ENCODE data around the gene R3HDM4. TPM values are rescaled to one million over a fixed set of nuclear protein-coding genes. Genes with fewer than 3 reads are reported as not detected.

The R3HDM4 gene
- total RNA-seq, 1 experiment from 2014 or later = 55.8 TPM

GRCh38 chr19:934865-935479, 22.0 kb upstream of the R3HDM4 start:
- BruUV-seq (replicated peaks) = no TSS peak
- Histone ChIP-seq H3K27me3 (ENCODE audit: insufficient read depth, low read depth) (no peaks in the 10 kb centered on the region), H3K27ac (no peak overlapping the region), H3K36me3 (ENCODE audit: low read depth) (no peaks in the 10 kb centered on the region), H3K79me2 (ENCODE audit: low read depth) (no peaks in the 10 kb centered on the region), H3K9me3 (ENCODE audit: insufficient read depth, low read depth) (no peaks in the 10 kb centered on the region), H3F3A (ENCODE audit: insufficient read depth, low read depth) (peaks cover 8% of the 10 kb centered on the region; the same call in 1 of the 2 replicates), H3K4me1 (replicated peaks; ENCODE audit: insufficient read depth) (peaks cover 7% of the 10 kb centered on the region), H3K4me3 (no peak overlapping the region), H4K20me1 (ENCODE audit: insufficient read depth) (peaks cover 9% of the 10 kb centered on the region), H2AFZ (no peak overlapping the region), H3K9me2 (ENCODE audit: insufficient read depth) (no peaks in the 10 kb centered on the region), H3K4me2 (no peak overlapping the region)
- intact Hi-C loops (cut with micrococcal nuclease; ENCODE audit: unreplicated experiment) = no loop called here
- TF ChIP-seq EZH2 (IDR thresholded peaks at IDR 0.05; ENCODE audit: low read depth) (no peak), CTCF (conservative IDR thresholded peaks at IDR 0.05) (no peak)
- CTCF ChIA-PET = no interaction called here
- POLR2A ChIA-PET (ENCODE audit: unreplicated experiment) = interaction anchor here (0.5 kb wide), 1 partner anchor 22 kb away, joined by 6 read pairs; no protein-coding TSS in a partner anchor
- peak in 1 of 2 experiments; percentile 95 for DNase-seq

- no peaks in the 10 kb centered on the region for H3K9me2 ChIP-seq (ENCODE audit: insufficient read depth)
- TF ChIP-seq CTCF (conservative IDR thresholded peaks at IDR 0.05) (no peak), EZH2 (IDR thresholded peaks at IDR 0.05; ENCODE audit: low read depth) (no peak)
- H3K79me2 ChIP-seq (ENCODE audit: low read depth) = no peaks in the 10 kb centered on the region
- peaks cover 1% of the 10 kb centered on the region; the same call in 1 of the 2 replicates for H3F3A ChIP-seq (ENCODE audit: insufficient read depth, low read depth)
- no peaks in the 10 kb centered on the region for H3K9me3 ChIP-seq (ENCODE audit: insufficient read depth, low read depth)
- H3K4me3 ChIP-seq = no peak overlapping the region
- H2AFZ ChIP-seq = no peak overlapping the region
- POLR2A ChIA-PET (ENCODE audit: unreplicated experiment) = interaction anchor here (0.5 kb wide), 1 partner anchor 22 kb away, joined by 6 read pairs; no protein-coding TSS in a partner anchor
- H3K4me1 ChIP-seq (replicated peaks; ENCODE audit: insufficient read depth) = 0 out of 2 replicates have a peak, but pooled peaks cover under 1% of the 10 kb centered on the region
- BruUV-seq (replicated peaks) = no TSS peak
- no peak for DNase-seq
- H3K4me2 ChIP-seq = no peak overlapping the region
- H4K20me1 ChIP-seq (ENCODE audit: insufficient read depth) = peaks cover 3% of the 10 kb centered on the region
- H3K27ac ChIP-seq = no peak overlapping the region
- CTCF ChIA-PET = no interaction called here
- intact Hi-C loops (cut with micrococcal nuclease; ENCODE audit: unreplicated experiment) = no loop called here
- no peaks in the 10 kb centered on the region for H3K36me3 ChIP-seq (ENCODE audit: low read depth)
- H3K27me3 ChIP-seq (ENCODE audit: insufficient read depth, low read depth) = no peaks in the 10 kb centered on the region
Observed at GRCh38 chr19:934197-934840, 21.3 kb upstream of the R3HDM4 start.

DNA sequence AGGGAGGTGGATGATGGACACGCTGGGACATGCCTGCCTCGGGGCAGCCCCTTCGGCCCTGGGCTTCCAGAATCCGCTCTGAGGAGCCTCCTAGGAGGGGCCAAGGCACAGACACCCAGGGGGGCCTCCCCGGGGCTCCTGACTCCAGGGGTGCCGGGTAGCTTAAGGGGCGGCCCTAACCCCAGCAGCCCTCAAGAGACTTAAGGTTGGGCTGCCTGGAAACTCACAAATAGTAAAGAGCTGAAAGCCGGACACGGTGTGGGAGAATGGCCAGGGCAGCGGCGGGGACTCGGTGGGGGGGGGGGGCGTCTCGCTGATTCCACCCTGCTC, 20.5 kb upstream of the R3HDM4 start:
- no peak overlapping the region for H3K4me2 ChIP-seq
- no peaks in the 10 kb centered on the region for H3K27me3 ChIP-seq (ENCODE audit: insufficient read depth, low read depth)
- ChIA-PET CTCF (no interaction called here), POLR2A (ENCODE audit: unreplicated experiment) (no interaction called here)
- no peaks in the 10 kb centered on the region for H3K4me1 ChIP-seq (replicated peaks; ENCODE audit: insufficient read depth)
- H3K79me2 ChIP-seq (ENCODE audit: low read depth) = no peaks in the 10 kb centered on the region
- no peaks in the 10 kb centered on the region for H3K9me2 ChIP-seq (ENCODE audit: insufficient read depth)
- TF ChIP-seq CTCF (conservative IDR thresholded peaks at IDR 0.05) = no peak
- TF ChIP-seq EZH2 (IDR thresholded peaks at IDR 0.05; ENCODE audit: low read depth) = no peak
- no peak overlapping the region for H3K27ac ChIP-seq
- H3K4me3 ChIP-seq = no peak overlapping the region
- H2AFZ ChIP-seq = no peak overlapping the region
- H4K20me1 ChIP-seq (ENCODE audit: insufficient read depth) = no peaks in the 10 kb centered on the region; the same call in 1 of the 2 replicates
- H3K36me3 ChIP-seq (ENCODE audit: low read depth) = no peaks in the 10 kb centered on the region
- no TSS peak for BruUV-seq (replicated peaks)
- H3K9me3 ChIP-seq (ENCODE audit: insufficient read depth, low read depth) = no peaks in the 10 kb centered on the region
- H3F3A ChIP-seq (ENCODE audit: insufficient read depth, low read depth) = no peaks in the 10 kb centered on the region; the same call in 1 of the 2 replicates
- intact Hi-C loops (cut with micrococcal nuclease; ENCODE audit: unreplicated experiment) = no loop called here
- no peak for DNase-seq

All from PC-9 (cell line).